CD14-positive monocyte (primary cell): ENCODE results near the gene FGB. TPM values are rescaled to one million over a fixed set of nuclear protein-coding genes. Genes with fewer than 3 reads are reported as not detected.

Source experiments
- DNase-seq, 3 donors: peaks; one replicate each; pipeline ENCODE4 v3.0.0-alpha.2; 2011 to 2022
- H2AFZ ChIP-seq: 2 replicates; pipeline ENCODE4 v1.6.0; 2012; ENCODE audit warnings: mild to moderate bottlenecking, low read depth, low read length, inconsistent platforms; ENCODE audit not compliant: insufficient read depth, poor library complexity, severe bottlenecking
- H3K27ac ChIP-seq, 2 donors: 1 replicate in 1 of 2; 2 replicates in 1 of 2; pipeline ENCODE4 v1.5.1; 2012 to 2013; ENCODE audit warnings: low read length in 2 of 2, control low read depth in 1 of 2, inconsistent platforms in 1 of 2, low read depth in 1 of 2, mild to moderate bottlenecking in 1 of 2
- H3K27me3 ChIP-seq, 2 donors: one replicate each; pipeline versions ENCODE4 v1.6.0 to v1.6.1; 2011 to 2013; ENCODE audit warnings: low read length in 2 of 2; ENCODE audit not compliant: control insufficient read depth in 2 of 2, insufficient read depth in 2 of 2
- H3K36me3 ChIP-seq, 2 donors: replicated peaks in 1 of 2; 1 replicate in 1 of 2; 2 replicates in 1 of 2; pipeline versions ENCODE4 v1.5.1 to v1.6.1; 2012 to 2013; ENCODE audit warnings: low read length in 2 of 2, control low read depth in 1 of 2, inconsistent platforms in 1 of 2, mild to moderate bottlenecking in 1 of 2; ENCODE audit not compliant: insufficient read depth in 2 of 2, control insufficient read depth in 1 of 2
- H3K4me1 ChIP-seq, 2 donors: 1 replicate in 1 of 2; 2 replicates in 1 of 2; pipeline versions ENCODE4 v1.5.1 to v1.6.1; 2012 to 2013; ENCODE audit warnings: low read length in 2 of 2, control low read depth in 1 of 2, inconsistent platforms in 1 of 2, mild to moderate bottlenecking in 1 of 2, moderate library complexity in 1 of 2; ENCODE audit not compliant: insufficient read depth in 2 of 2, control insufficient read depth in 1 of 2
- H3K4me2 ChIP-seq: replicated peaks from 2 replicates; pipeline ENCODE3; 2012; ENCODE audit warnings: low read length, moderate library complexity, mild to moderate bottlenecking; ENCODE audit not compliant: poor library complexity, severe bottlenecking; ENCODE audit errors: extremely low read depth
- H3K4me3 ChIP-seq, 3 experiments: fragments of 200-600 bp in 1 of 3; sonication (generic) in 1 of 3; replicated peaks in 1 of 3; 1 replicate in 2 of 3; 2 replicates in 1 of 3; pipeline ENCODE4 v1.5.1; 2011 to 2013; ENCODE audit warnings: low read length in 3 of 3, mild to moderate bottlenecking in 3 of 3, control low read depth in 2 of 3, low read depth in 2 of 3, inconsistent platforms in 1 of 3, moderate library complexity in 1 of 3
- H3K79me2 ChIP-seq: 2 replicates; pipeline ENCODE4 v1.6.0; 2012; ENCODE audit warnings: mild to moderate bottlenecking, control low read depth, inconsistent platforms, low read length, moderate library complexity; ENCODE audit not compliant: insufficient read depth
- H3K9ac ChIP-seq: 2 replicates; pipeline ENCODE4 v1.6.0; 2017; ENCODE audit warnings: low read length, mild to moderate bottlenecking; ENCODE audit not compliant: insufficient read depth, poor library complexity, severe bottlenecking
- H3K9me3 ChIP-seq, 2 donors: replicated peaks in 1 of 2; 1 replicate in 1 of 2; 2 replicates in 1 of 2; pipeline versions ENCODE4 v1.5.1 to v1.6.1; 2012 to 2013; ENCODE audit warnings: low read length in 2 of 2, control low read depth in 1 of 2; ENCODE audit not compliant: control insufficient read depth in 1 of 2, insufficient read depth in 1 of 2
- H4K20me1 ChIP-seq: 2 replicates; pipeline ENCODE4 v1.6.0; 2012; ENCODE audit warnings: mild to moderate bottlenecking, low read length, control low read depth, moderate library complexity; ENCODE audit not compliant: insufficient read depth
- H3K27ac Mint-ChIP-seq, 7 donors: one replicate each; pipeline ENCODE4 v1.8.0; 2020; ENCODE audit warnings: mild to moderate bottlenecking in 7 of 7, mixed read lengths in 7 of 7, moderate library complexity in 6 of 7, inconsistent platforms in 2 of 7
- H3K27me3 Mint-ChIP-seq, 3 donors: one replicate each; pipeline ENCODE4 v1.8.0; 2021 to 2022; ENCODE audit warnings: low read depth in 3 of 3, mild to moderate bottlenecking in 3 of 3, mixed read lengths in 3 of 3, moderate library complexity in 3 of 3, inconsistent platforms in 1 of 3
- H3K36me3 Mint-ChIP-seq, 2 donors: one replicate each; pipeline ENCODE4 v1.8.0; 2020; ENCODE audit warnings: mixed read lengths in 2 of 2, inconsistent platforms in 1 of 2, mild to moderate bottlenecking in 1 of 2
- H3K4me1 Mint-ChIP-seq: one replicate; pipeline ENCODE4 v1.8.0; 2020; ENCODE audit warnings: mild to moderate bottlenecking, mixed read lengths
- H3K4me3 Mint-ChIP-seq, 2 donors: one replicate each; pipeline ENCODE4 v1.8.0; 2020; ENCODE audit warnings: mild to moderate bottlenecking in 2 of 2, mixed read lengths in 2 of 2, moderate library complexity in 1 of 2
- H3K9me3 Mint-ChIP-seq, 7 donors: one replicate each; pipeline ENCODE4 v1.8.0; 2020 to 2022; ENCODE audit warnings: mixed read lengths in 7 of 7, mild to moderate bottlenecking in 6 of 7, moderate library complexity in 6 of 7, inconsistent platforms in 2 of 7
- WGBS: methylation state at CpG from one replicate; pipeline ENCODE4 v1.1.5; 2013; ENCODE audit warnings: missing lambda C conversion rate; ENCODE audit not compliant: insufficient coverage; 5-methylcytosine and 5-hydroxymethylcytosine counted together
- intact Hi-C, 2 donors: fragments of 100-400 bp; cut with micrococcal nuclease; formaldehyde crosslinking; loops; one replicate each; pipeline versions ENCODE4 v1.15.0 to v1.15.1; 2023
- polyA plus RNA-seq, 3 donors: library from polyadenylated mRNA; depleted of rRNA in 1 of 3; unstranded in 2 of 3; stranded (reverse) in 1 of 3; fragments of 300-500 nt in 2 of 3; fragments of >200 nt in 1 of 3; fragmentation: Illumina TruSeq in 2 of 3; gene quantifications; 1 replicate in 2 of 3; 2 replicates in 1 of 3; pipeline ENCODE4 v1.2.3, GENCODE V29; 2012 to 2021
- TF ChIP-seq, protein P1 (sequence below): fragments of 200-600 bp; IDR thresholded peaks from one replicate; pipeline ENCODE4 v1.8.0; 2022; ENCODE audit warnings: antibody characterized with exemption, mild to moderate bottlenecking

The FGB gene
- polyA plus RNA-seq, 3 donors, result not detected

DNA sequence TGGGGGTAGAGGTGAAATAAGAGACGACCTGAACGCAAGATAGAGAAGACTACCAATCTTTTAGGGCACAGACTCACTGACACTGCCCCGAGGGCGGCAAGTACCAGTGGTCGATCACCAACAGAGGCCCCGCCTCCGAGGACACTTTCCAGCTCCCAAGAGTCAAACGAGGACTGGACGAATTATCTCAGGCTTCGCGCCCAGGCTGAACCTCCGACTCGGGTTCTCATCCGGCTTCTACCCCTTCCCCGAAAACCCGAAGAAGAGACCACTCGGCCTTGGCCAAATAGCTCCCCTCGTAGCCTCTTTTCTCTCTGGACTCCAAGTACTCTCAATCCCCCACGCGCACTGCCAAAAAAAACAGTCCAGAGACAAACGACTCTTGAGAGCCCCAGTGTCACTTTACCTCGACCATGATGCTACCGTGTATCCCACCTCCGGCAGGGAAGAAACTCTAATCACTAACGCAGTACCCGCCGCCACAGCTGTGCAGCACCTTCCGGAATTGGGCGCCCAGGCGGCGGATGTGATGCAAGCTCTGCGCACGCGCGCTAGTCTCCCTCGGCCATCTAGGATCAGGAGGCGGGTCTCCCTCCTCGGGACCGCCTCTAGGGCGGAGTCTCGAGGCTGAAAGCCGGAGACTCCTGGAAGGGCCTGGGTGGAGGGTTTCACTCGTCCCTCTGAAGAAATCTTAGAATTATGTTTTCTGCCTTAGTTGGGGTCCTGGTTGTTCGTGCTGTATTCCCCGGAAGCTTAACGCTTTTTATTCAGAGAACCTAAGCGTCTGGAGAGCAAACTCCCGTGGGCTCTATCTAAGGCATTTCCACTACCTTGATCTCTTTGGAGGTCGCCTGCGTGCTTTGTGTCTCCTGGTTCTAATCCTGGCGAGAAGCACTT is 12.7 kb upstream of the FGB start, which contains the start of gene PLRG1:
Gene PLRG1, minus strand, starts transcription at position 507 of the 897 bp plus-strand sequence. Its CDS starts 92 bp downstream, at position 415.
- H3K4me1 Mint-ChIP-seq, result peaks cover 13% of the 10 kb centered on the region
- Histone ChIP-seq H2AFZ (peak within 1 kb of the TSS; percentile 96), H3K9ac (peak within 1 kb of the TSS; percentile 78), H3K4me3 (peak within 1 kb of the TSS; percentile 82 to 93 (median 92)), H3K36me3 (peaks cover 22 to 28% of the 10 kb centered on the region in 2 donors), H4K20me1 (peaks cover 5% of the 10 kb centered on the region), H3K79me2 (peaks cover 20% of the 10 kb centered on the region), H3K4me1 (peaks cover 17 to 21% of the 10 kb centered on the region in 2 donors), H3K4me2 (peak within 1 kb of the TSS; percentile 78), H3K27ac (peak within 1 kb of the TSS; percentile 32 to 83), H3K9me3 (no peaks in the 10 kb centered on the region), H3K27me3 (no peaks in the 10 kb centered on the region)
- H3K4me3 Mint-ChIP-seq, result peak within 1 kb of the TSS; percentile 96 to 99
- peaks cover 17% of the 10 kb centered on the region in 2 donors for H3K36me3 Mint-ChIP-seq
- peaks cover 1 to 2% (median 2%) of the 10 kb centered on the region in 3 donors for H3K27me3 Mint-ChIP-seq
- DNase-seq, result peak; percentile 93 to 96 (median 94)
- TF ChIP-seq, protein P1, sequence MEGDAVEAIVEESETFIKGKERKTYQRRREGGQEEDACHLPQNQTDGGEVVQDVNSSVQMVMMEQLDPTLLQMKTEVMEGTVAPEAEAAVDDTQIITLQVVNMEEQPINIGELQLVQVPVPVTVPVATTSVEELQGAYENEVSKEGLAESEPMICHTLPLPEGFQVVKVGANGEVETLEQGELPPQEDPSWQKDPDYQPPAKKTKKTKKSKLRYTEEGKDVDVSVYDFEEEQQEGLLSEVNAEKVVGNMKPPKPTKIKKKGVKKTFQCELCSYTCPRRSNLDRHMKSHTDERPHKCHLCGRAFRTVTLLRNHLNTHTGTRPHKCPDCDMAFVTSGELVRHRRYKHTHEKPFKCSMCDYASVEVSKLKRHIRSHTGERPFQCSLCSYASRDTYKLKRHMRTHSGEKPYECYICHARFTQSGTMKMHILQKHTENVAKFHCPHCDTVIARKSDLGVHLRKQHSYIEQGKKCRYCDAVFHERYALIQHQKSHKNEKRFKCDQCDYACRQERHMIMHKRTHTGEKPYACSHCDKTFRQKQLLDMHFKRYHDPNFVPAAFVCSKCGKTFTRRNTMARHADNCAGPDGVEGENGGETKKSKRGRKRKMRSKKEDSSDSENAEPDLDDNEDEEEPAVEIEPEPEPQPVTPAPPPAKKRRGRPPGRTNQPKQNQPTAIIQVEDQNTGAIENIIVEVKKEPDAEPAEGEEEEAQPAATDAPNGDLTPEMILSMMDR, result no peak
- intact Hi-C loops, result loop anchor here in 1 of 2 donors (10.0 kb wide), 1 partner anchor 825 kb away; the partner anchor contains the start of gene MAP9
- no peaks in the 10 kb centered on the region for H3K9me3 Mint-ChIP-seq
- under 1% methylated on average over 47 of the region's 51 CpGs for WGBS
- H3K27ac Mint-ChIP-seq, result peak within 1 kb of the TSS; percentile 83 to 97 (median 90)

DNA sequence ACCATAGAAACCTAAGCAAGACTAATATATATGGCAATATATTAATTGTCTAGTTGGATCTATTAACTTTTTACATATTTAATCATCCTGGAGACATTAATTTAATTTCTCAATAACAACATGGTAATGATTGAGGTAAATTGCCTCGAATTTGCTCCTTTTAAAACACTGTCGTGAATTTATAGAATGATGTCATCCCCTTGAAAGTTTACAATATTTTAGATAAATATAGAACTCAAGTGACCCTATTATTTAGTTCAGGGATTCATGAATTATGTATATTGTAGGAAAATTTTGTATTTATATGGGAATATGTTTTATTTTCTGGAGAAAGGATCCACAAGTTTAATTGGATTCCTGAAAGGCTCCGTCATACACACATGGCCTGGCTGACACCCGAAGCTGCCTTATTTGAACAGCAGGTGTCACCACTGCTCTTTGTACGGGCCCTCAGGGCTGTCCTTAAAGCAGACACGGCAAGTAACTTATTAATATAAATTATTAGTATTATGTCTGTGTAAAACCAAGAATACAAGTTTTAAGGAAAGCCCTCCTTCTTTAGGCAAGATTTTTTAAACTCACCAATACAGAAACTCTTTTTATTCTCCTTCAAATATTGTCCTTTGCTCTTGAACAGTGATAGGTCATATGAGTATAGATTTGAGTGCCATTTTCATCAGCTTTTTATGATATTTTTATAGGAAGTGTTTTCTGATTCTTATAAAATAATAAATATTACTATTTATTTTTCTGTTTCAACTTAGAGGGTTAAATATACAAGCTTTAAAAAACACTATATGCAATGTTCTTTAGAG is 10.7 kb upstream of the FGB start:
- Mint-ChIP-seq H3K4me1 (peaks cover 13% of the 10 kb centered on the region), H3K36me3 (peaks cover 2 to 4% of the 10 kb centered on the region in 2 donors), H3K9me3 (peaks cover 0 to 3% (median under 1%) of the 10 kb centered on the region in 7 donors), H3K27me3 (peaks cover 1 to 5% (median 2%) of the 10 kb centered on the region in 3 donors), H3K4me3 (no peak overlapping the region), H3K27ac (no peak overlapping the region)
- Histone ChIP-seq H2AFZ (no peak overlapping the region), H3K4me1 (peaks cover 17 to 21% of the 10 kb centered on the region in 2 donors), H3K4me3 (no peak overlapping the region), H3K79me2 (peaks cover 20% of the 10 kb centered on the region), H3K4me2 (no peak overlapping the region), H3K27me3 (no peaks in the 10 kb centered on the region), H4K20me1 (peaks cover 5% of the 10 kb centered on the region), H3K9me3 (peaks cover 0 to under 1% of the 10 kb centered on the region in 2 donors), H3K27ac (no peak overlapping the region), H3K36me3 (peaks cover 4 to 8% of the 10 kb centered on the region in 2 donors), H3K9ac (no peak overlapping the region)
- DNase-seq, result peak; percentile 59 to 69 (median 66)
- intact Hi-C loops, result loop anchor here in 1 of 2 donors (10.0 kb wide), 1 partner anchor 823 kb away; the partner anchor contains the start of gene MAP9
- WGBS, result no CpG with 5 or more reads among the region's 6 CpGs
- TF ChIP-seq, protein P1, result peak; percentile 85
